HepG2 (cell line): ENCODE results near the gene TUBA4B. TPM values are rescaled to one million over a fixed set of nuclear protein-coding genes. Genes with fewer than 3 reads are reported as not detected.
A peak's percentile ranks its signal among the peaks of the same experiment; 100 is the strongest.

ENCODE experiments used
- CBX2 ChIP-seq, 2 experiments: fragments of 200-600 bp in 1 of 2; sonication (generic); formaldehyde crosslinking in 1 of 2; IDR thresholded peaks; 2 replicates each; pipeline versions ENCODE4 v1.7.0 to v1.8.1; 2018 to 2022; ENCODE audit warnings: low read depth in 2 of 2, low read length in 1 of 2, mild to moderate bottlenecking in 1 of 2, missing genetic modification reagents in 1 of 2
- FOXK2 ChIP-seq: fragments of 450-650 bp; IDR thresholded peaks from 2 replicates; pipeline ENCODE4 v1.6.1; 2016
- GMEB1 ChIP-seq: sonication (generic); formaldehyde crosslinking; IDR thresholded peaks from 2 replicates; pipeline ENCODE4 v1.5.1; 2020; ENCODE audit warnings: missing genetic modification reagents, mild to moderate bottlenecking, borderline replicate concordance
- KDM4B ChIP-seq: sonication (generic); formaldehyde crosslinking; IDR thresholded peaks from 2 replicates; pipeline ENCODE4 v1.4.0; 2020; ENCODE audit warnings: missing genetic modification reagents
- KLF11 ChIP-seq: IDR thresholded peaks from 2 replicates; pipeline ENCODE4 v1.6.1; 2016; ENCODE audit warnings: missing compliant biosample characterization
- NBN ChIP-seq: fragments of 450-650 bp; conservative IDR thresholded peaks from 2 replicates; pipeline ENCODE4 v1.6.1; 2017
- NCOA1 ChIP-seq: sonication (generic); formaldehyde crosslinking; IDR thresholded peaks from 2 replicates; pipeline ENCODE4 v1.9.0; 2021; ENCODE audit warnings: missing genetic modification reagents
- NFIC ChIP-seq: IDR thresholded peaks from 2 replicates; pipeline ENCODE4 v1.6.1; 2012; ENCODE audit warnings: mild to moderate bottlenecking, low read length, inconsistent platforms
- NFRKB ChIP-seq: fragments of 450-650 bp; IDR thresholded peaks from 2 replicates; pipeline ENCODE4 v1.6.1; 2017
- POLR2G ChIP-seq: fragments of 200-400 bp; formaldehyde crosslinking; IDR thresholded peaks from 2 replicates; pipeline ENCODE4 v1.6.1; 2018; ENCODE audit warnings: mild to moderate bottlenecking, low read depth, low read length, moderate library complexity
- PPARG ChIP-seq: conservative IDR thresholded peaks from 2 replicates; pipeline ENCODE4 v1.6.1; 2016; ENCODE audit warnings: missing biosample characterization, missing genetic modification reagents
- RFX1 ChIP-seq: fragments of 450-650 bp; IDR thresholded peaks from 2 replicates; pipeline ENCODE4 v1.6.1; 2017
- RXRB ChIP-seq: IDR thresholded peaks from 2 replicates; pipeline ENCODE4 v1.6.1; 2016; ENCODE audit warnings: borderline replicate concordance, missing genetic modification reagents, missing compliant biosample characterization
- SATB2 ChIP-seq: sonication (generic); formaldehyde crosslinking; IDR thresholded peaks from 2 replicates; pipeline ENCODE4 v1.5.0; 2020; ENCODE audit warnings: missing genetic modification reagents
- SNAI1 ChIP-seq: sonication (generic); formaldehyde crosslinking; IDR thresholded peaks from 2 replicates; pipeline ENCODE4 v1.5.0; 2020; ENCODE audit warnings: mild to moderate bottlenecking, missing genetic modification reagents, borderline replicate concordance
- ZFP62 ChIP-seq: sonication (generic); formaldehyde crosslinking; IDR thresholded peaks from 2 replicates; pipeline ENCODE4 v1.4.0; 2020; ENCODE audit warnings: missing genetic modification reagents
- ZNF136 ChIP-seq: sonication (generic); formaldehyde crosslinking; IDR thresholded peaks from 2 replicates; pipeline ENCODE4 v1.8.1; 2022; ENCODE audit warnings: low read depth, mild to moderate bottlenecking, moderate library complexity, missing genetic modification reagents
- ZNF281 ChIP-seq: sonication (generic); formaldehyde crosslinking; IDR thresholded peaks from 2 replicates; pipeline ENCODE4 v1.4.0; 2020; ENCODE audit warnings: missing genetic modification reagents, borderline replicate concordance
- ZNF543 ChIP-seq: sonication (generic); formaldehyde crosslinking; IDR thresholded peaks from 2 replicates; pipeline ENCODE4 v1.4.0; 2020; ENCODE audit warnings: mild to moderate bottlenecking, missing genetic modification reagents
- ZNF552 ChIP-seq: sonication (generic); formaldehyde crosslinking; IDR thresholded peaks from 2 replicates; pipeline ENCODE4 v1.9.0; 2022; ENCODE audit warnings: missing genetic modification reagents, mild to moderate bottlenecking, borderline replicate concordance
- ZNF558 ChIP-seq: sonication (generic); formaldehyde crosslinking; IDR thresholded peaks from 2 replicates; pipeline ENCODE4 v1.9.0; 2022; ENCODE audit warnings: mild to moderate bottlenecking, missing genetic modification reagents, borderline replicate concordance
- ZNF629 ChIP-seq: sonication (generic); formaldehyde crosslinking; conservative IDR thresholded peaks from 2 replicates; pipeline ENCODE4 v1.5.0; 2020; ENCODE audit warnings: missing genetic modification reagents
- ZNF678 ChIP-seq: sonication (generic); formaldehyde crosslinking; IDR thresholded peaks from 2 replicates; pipeline ENCODE4 v1.4.0; 2020; ENCODE audit warnings: mild to moderate bottlenecking, missing genetic modification reagents
- ZNF703 ChIP-seq: sonication (generic); formaldehyde crosslinking; IDR thresholded peaks from 2 replicates; pipeline ENCODE4 v1.5.1; 2020; ENCODE audit warnings: missing genetic modification reagents, mild to moderate bottlenecking, moderate library complexity, borderline replicate concordance
- ZSCAN5A ChIP-seq: sonication (generic); formaldehyde crosslinking; IDR thresholded peaks from 2 replicates; pipeline ENCODE4 v1.8.0; 2022; ENCODE audit warnings: mild to moderate bottlenecking, missing genetic modification reagents, borderline replicate concordance
- polyA plus RNA-seq, 8 experiments: library from polyadenylated mRNA; depleted of rRNA in 3 of 8; stranded (reverse) in 7 of 8; unstranded in 1 of 8; fragments of >200 nt; fragmentation: Illumina TruSeq in 4 of 8; extraction: Trizol in 4 of 8; gene quantifications; 2 replicates each; pipeline versions ENCODE4 v1.2.1 to v1.2.3, GENCODE V29; 2011 to 2016; ENCODE audit warnings: low read depth in 4 of 8, missing spikeins in 1 of 8, mixed read lengths in 1 of 8; ENCODE audit not compliant: insufficient read depth in 1 of 8
- total RNA-seq, 5 experiments: library from RNA; depleted of rRNA; stranded (reverse); fragments of >200 nt; fragmentation: Illumina TruSeq; extraction: Trizol; gene quantifications; 2 replicates each; pipeline ENCODE4 v1.2.3, GENCODE V29; 2016; ENCODE audit warnings: low read depth in 1 of 5
- TF ChIP-seq, protein P1 (sequence below): sonication (generic); formaldehyde crosslinking; IDR thresholded peaks from 2 replicates; pipeline ENCODE4 v1.4.0; 2020; ENCODE audit warnings: mild to moderate bottlenecking, missing genetic modification reagents

The TUBA4B gene
- total and polyA plus RNA-seq, 2 of the 13 experiments (the other 11 are each of a cell fraction or from before 2014, with no cell fraction given) = 0.18 to 0.22 TPM

DNA sequence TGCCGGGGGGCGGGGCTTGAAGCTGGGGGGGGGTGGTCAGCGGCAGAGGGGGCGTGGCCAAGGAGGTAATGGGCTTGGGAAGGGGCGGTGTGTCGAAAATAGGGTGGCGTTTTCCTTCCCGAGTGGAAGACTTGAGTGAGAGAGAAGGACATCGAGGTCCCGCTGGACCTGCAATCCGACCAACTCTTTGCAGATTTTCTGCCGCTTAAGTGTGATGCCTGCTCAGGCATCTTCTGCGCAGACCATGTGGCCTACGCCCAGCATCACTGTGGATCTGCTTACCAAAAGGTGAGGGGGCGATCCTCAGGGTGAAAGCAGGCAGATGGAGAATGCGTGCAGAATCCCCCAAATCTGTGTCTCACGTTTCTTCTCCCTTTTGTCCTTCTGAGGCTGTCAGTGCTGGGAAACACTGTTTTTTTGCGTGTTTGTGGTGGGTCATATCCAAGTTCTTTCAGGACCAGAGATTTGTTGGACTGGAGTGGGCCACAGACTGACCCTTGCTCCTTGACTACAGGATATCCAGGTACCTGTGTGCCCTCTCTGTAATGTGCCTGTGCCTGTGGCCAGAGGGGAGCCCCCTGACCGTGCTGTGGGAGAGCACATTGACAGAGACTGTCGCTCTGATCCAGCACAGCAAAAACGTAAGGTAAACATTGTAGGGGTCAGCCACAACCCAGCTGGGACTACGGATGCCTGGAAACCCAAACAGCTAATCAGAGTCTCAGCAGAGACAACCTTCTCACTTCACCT, 45.7 kb upstream of the TUBA4B start (continued):
- TF ChIP-seq ZNF558 (CRISPR knock-in tag) = no peak
- TF ChIP-seq PPARG (CRISPR knock-in tag) = no peak
- 0 out of 2 replicates have a peak, but pooled peaks have one; percentile 75 for TF ChIP-seq SNAI1 (CRISPR knock-in tag)
- TF ChIP-seq ZNF552 (CRISPR knock-in tag) = no peak
- TF ChIP-seq ZSCAN5A (CRISPR knock-in tag) = no peak
- TF ChIP-seq NBN = no peak
- peak; percentile 19; the same call in 1 of the 2 replicates for TF ChIP-seq POLR2G
- no peak for TF ChIP-seq ZNF281
- TF ChIP-seq KLF11 (CRISPR knock-in tag) = peak; percentile 65; the same call in 1 of the 2 replicates
- TF ChIP-seq NCOA1 (CRISPR knock-in tag) = no peak
- TF ChIP-seq ZNF543 (CRISPR knock-in tag) = no peak
- TF ChIP-seq ZNF678 = peak; percentile 26; the same call in 1 of the 2 replicates
- TF ChIP-seq, protein P1, sequence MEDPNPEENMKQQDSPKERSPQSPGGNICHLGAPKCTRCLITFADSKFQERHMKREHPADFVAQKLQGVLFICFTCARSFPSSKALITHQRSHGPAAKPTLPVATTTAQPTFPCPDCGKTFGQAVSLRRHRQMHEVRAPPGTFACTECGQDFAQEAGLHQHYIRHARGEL = no peak
- TF ChIP-seq ZNF703 (CRISPR knock-in tag) = no peak
- TF ChIP-seq ZNF629 (CRISPR knock-in tag) = no peak
- no peak for TF ChIP-seq SATB2
- peak; percentile 71; the same call in 1 of the 2 replicates for TF ChIP-seq ZNF136 (CRISPR knock-in tag)
- no peak for TF ChIP-seq FOXK2
- TF ChIP-seq NFRKB = no peak
- TF ChIP-seq KDM4B (CRISPR knock-in tag) = no peak
- no peak for TF ChIP-seq RFX1
- no peak for TF ChIP-seq NFIC
- no peak; the same call in 1 of the 2 replicates for TF ChIP-seq RXRB (CRISPR knock-in tag)
- no peak for TF ChIP-seq CBX2 (IDR thresholded peaks at IDR 0.05; ENCODE audit: low read depth, low read length)
- no peak for TF ChIP-seq CBX2 (CRISPR knock-in tag; IDR thresholded peaks at IDR 0.05; ENCODE audit: low read depth)
- no peak for TF ChIP-seq GMEB1 (CRISPR knock-in tag)
- TF ChIP-seq ZFP62 (CRISPR knock-in tag) = no peak
